H1 (cell line): ENCODE measurements around the gene ACOT6. TPM values are rescaled to one million over a fixed set of nuclear protein-coding genes. Genes with fewer than 3 reads are reported as not detected.
"Not testable (repeated sequence)": the region's sequence is repeated elsewhere in the genome, so short reads cannot be mapped to it uniquely, and the experiment has no call there.

Experiments used
- CTCF ChIA-PET: fragments of 300-600 bp; sonication (Branson Sonifier 250); formaldehyde crosslinking; loops from one replicate; lab custom pipeline; 2021; ENCODE audit not compliant: partially characterized antibody; lab: Charles Lee
- POLR2A ChIA-PET: fragments of 300-600 bp; sonication (Branson Sonifier 250); formaldehyde crosslinking; loops from one replicate; lab custom pipeline; 2021; ENCODE audit warnings: inconsistent platforms; ENCODE audit not compliant: partially characterized antibody; lab: Charles Lee
- DNase-seq, 2 experiments: peaks; one replicate each; pipeline versions ENCODE4 v3.0.0 to v3.0.0-alpha.2; 2010 to 2022; ENCODE audit warnings: low spot score in 2 of 2, low read depth in 1 of 2, mixed read lengths in 1 of 2
- FAIRE-seq: peaks from 2 replicates; lab custom pipeline; 2011; peaks lifted over from hg19 to GRCh38; lab: Jason Lieb, UNC
- H2AFZ ChIP-seq: 2 replicates; pipeline ENCODE4 v1.8.1; 2012; ENCODE audit warnings: low read length, inconsistent platforms
- H2AK5ac ChIP-seq: 2 replicates; pipeline ENCODE4 v1.6.1; 2013; ENCODE audit warnings: low read depth, low read length
- H2BK120ac ChIP-seq: replicated peaks from 2 replicates; pipeline ENCODE3; 2013; ENCODE audit warnings: low read depth, low read length, inconsistent platforms
- H2BK12ac ChIP-seq: 2 replicates; pipeline ENCODE4 v1.6.1; 2013; ENCODE audit warnings: low read depth, low read length
- H2BK15ac ChIP-seq: 2 replicates; pipeline ENCODE4 v1.6.1; 2013; ENCODE audit warnings: low read length
- H2BK20ac ChIP-seq: 2 replicates; pipeline ENCODE4 v1.6.1; 2013; ENCODE audit warnings: low read length
- H2BK5ac ChIP-seq: 2 replicates; pipeline ENCODE4 v1.6.1; 2013; ENCODE audit warnings: low read depth, low read length
- H3K14ac ChIP-seq: 2 replicates; pipeline ENCODE4 v1.6.1; 2013; ENCODE audit warnings: inconsistent platforms; ENCODE audit not compliant: insufficient read length
- H3K18ac ChIP-seq: 2 replicates; pipeline ENCODE4 v1.6.1; 2013; ENCODE audit warnings: low read length; ENCODE audit errors: extremely low read depth
- H3K23ac ChIP-seq: 2 replicates; pipeline ENCODE4 v1.6.1; 2013; ENCODE audit warnings: inconsistent platforms; ENCODE audit not compliant: insufficient read length
- H3K23me2 ChIP-seq: 2 replicates; pipeline ENCODE4 v1.6.1; 2013; ENCODE audit warnings: low read depth, low read length
- H3K27ac ChIP-seq: 2 replicates; pipeline ENCODE4 v1.6.1; 2011; ENCODE audit warnings: low read depth, low read length, inconsistent platforms
- H3K27me3 ChIP-seq, 4 experiments: replicated peaks in 1 of 4; 1 replicate in 1 of 4; 2 replicates in 3 of 4; pipeline versions ENCODE4 v1.6.1 to v1.8.1; 2011 to 2013; ENCODE audit warnings: low read length in 3 of 4, mild to moderate bottlenecking in 3 of 4, inconsistent platforms in 2 of 4, mixed read lengths in 2 of 4, moderate library complexity in 1 of 4; ENCODE audit not compliant: control insufficient read depth in 3 of 4, insufficient read depth in 3 of 4; ENCODE audit errors: extremely low read depth in 1 of 4
- H3K36me3 ChIP-seq, 4 experiments: 2 replicates each; pipeline versions ENCODE4 v1.6.1 to v1.8.1; 2011 to 2013; ENCODE audit warnings: mild to moderate bottlenecking in 4 of 4, low read length in 3 of 4, moderate library complexity in 2 of 4, control low read depth in 1 of 4, inconsistent platforms in 1 of 4; ENCODE audit not compliant: insufficient read depth in 4 of 4, control insufficient read depth in 2 of 4
- H3K4ac ChIP-seq: replicated peaks from 2 replicates; pipeline ENCODE3; 2013; ENCODE audit warnings: low read length, low read depth, mixed read lengths, inconsistent platforms; ENCODE audit not compliant: insufficient read length
- H3K4me1 ChIP-seq, 4 experiments: replicated peaks in 1 of 4; 1 replicate in 1 of 4; 2 replicates in 3 of 4; pipeline versions ENCODE4 v1.6.1 to v1.8.1; 2011 to 2013; ENCODE audit warnings: low read length in 3 of 4, inconsistent platforms in 2 of 4, mixed read lengths in 1 of 4; ENCODE audit not compliant: insufficient read depth in 4 of 4, control insufficient read depth in 3 of 4
- H3K4me2 ChIP-seq, 2 experiments: 2 replicates each; pipeline versions ENCODE4 v1.6.1 to v1.8.1; 2011 to 2013; ENCODE audit warnings: low read depth in 2 of 2, low read length in 2 of 2, control low read depth in 1 of 2, inconsistent platforms in 1 of 2, mild to moderate bottlenecking in 1 of 2; ENCODE audit not compliant: insufficient read depth in 1 of 2
- H3K4me3 ChIP-seq, 4 experiments: fragments of 200-600, 300-600 bp in 1 of 4; sonication (generic), shearing (Covaris generic), sonication (Bioruptor Twin) in 1 of 4; 2 replicates each; pipeline versions ENCODE4 v1.5.1 to v1.8.1; 2011 to 2016; ENCODE audit warnings: low read length in 4 of 4, low read depth in 3 of 4, control low read depth in 2 of 4, inconsistent platforms in 2 of 4, mild to moderate bottlenecking in 2 of 4, mixed read lengths in 1 of 4, moderate library complexity in 1 of 4; ENCODE audit not compliant: insufficient read depth in 2 of 4; ENCODE audit errors: extremely low read depth in 1 of 4
- H3K56ac ChIP-seq: replicated peaks from 2 replicates; pipeline ENCODE3; 2013; ENCODE audit warnings: low read depth, mild to moderate bottlenecking, mixed read lengths, low read length, inconsistent platforms; ENCODE audit not compliant: insufficient read length
- H3K79me1 ChIP-seq: 2 replicates; pipeline ENCODE4 v1.6.1; 2013; ENCODE audit warnings: low read depth, low read length, control low read depth
- H3K79me2 ChIP-seq, 2 experiments: 2 replicates each; pipeline versions ENCODE4 v1.6.1 to v1.8.1; 2012 to 2013; ENCODE audit warnings: low read length in 2 of 2, mild to moderate bottlenecking in 2 of 2, inconsistent platforms in 1 of 2; ENCODE audit not compliant: insufficient read depth in 2 of 2, control insufficient read depth in 1 of 2
- H3K9ac ChIP-seq, 4 experiments: replicated peaks in 1 of 4; 1 replicate in 1 of 4; 2 replicates in 3 of 4; pipeline versions ENCODE4 v1.6.1 to v1.8.1; 2011 to 2013; ENCODE audit warnings: low read depth in 3 of 4, low read length in 3 of 4, control low read depth in 2 of 4, mild to moderate bottlenecking in 2 of 4, moderate library complexity in 2 of 4, inconsistent platforms in 1 of 4; ENCODE audit errors: extremely low read depth in 1 of 4
- H3K9me3 ChIP-seq, 2 experiments: 2 replicates each; pipeline versions ENCODE4 v1.6.1 to v1.8.1; 2012 to 2013; ENCODE audit warnings: mild to moderate bottlenecking in 2 of 2, moderate library complexity in 2 of 2, control low read depth in 1 of 2, inconsistent platforms in 1 of 2, low read depth in 1 of 2, low read length in 1 of 2, mixed read lengths in 1 of 2; ENCODE audit not compliant: insufficient read depth in 2 of 2
- H4K20me1 ChIP-seq, 2 experiments: replicated peaks in 1 of 2; 2 replicates each; pipeline versions ENCODE3 to v1.8.1; 2011 to 2013; ENCODE audit warnings: inconsistent platforms in 2 of 2, low read length in 2 of 2, mild to moderate bottlenecking in 1 of 2; ENCODE audit not compliant: insufficient read depth in 2 of 2, control insufficient read depth in 1 of 2
- H4K5ac ChIP-seq: 2 replicates; pipeline ENCODE4 v1.6.1; 2013; ENCODE audit warnings: low read length, low read depth, mixed read lengths, inconsistent platforms; ENCODE audit not compliant: insufficient read length
- H4K8ac ChIP-seq: 2 replicates; pipeline ENCODE4 v1.8.0; 2013; ENCODE audit warnings: mild to moderate bottlenecking, moderate library complexity, low read length, inconsistent platforms; ENCODE audit not compliant: insufficient read depth; ENCODE audit errors: extremely low read depth
- H4K91ac ChIP-seq: replicated peaks from 2 replicates; pipeline ENCODE3; 2013; ENCODE audit warnings: low read length, mixed read lengths, inconsistent platforms; ENCODE audit not compliant: insufficient read length
- BRCA1 ChIP-seq: IDR thresholded peaks from 2 replicates; pipeline ENCODE4 v1.6.1; 2012; ENCODE audit warnings: low read depth, low read length, improper control_type of control experiment
- CTBP2 ChIP-seq: IDR thresholded peaks from 2 replicates; pipeline ENCODE4 v1.7.0; 2011; ENCODE audit warnings: borderline replicate concordance, mild to moderate bottlenecking, moderate library complexity, mixed read lengths, low read length; ENCODE audit not compliant: insufficient read depth, insufficient read length
- SAP30 ChIP-seq: fragments of 300-600 bp; sonication (generic); IDR thresholded peaks from 2 replicates; pipeline ENCODE4 v1.7.1; 2012; ENCODE audit warnings: low read length, moderate library complexity, mild to moderate bottlenecking, inconsistent platforms; ENCODE audit not compliant: insufficient read depth, insufficient replicate concordance
- SUZ12 ChIP-seq: fragments of 200-600 bp; sonication (generic); IDR thresholded peaks from 2 replicates; pipeline ENCODE4 v1.6.1; 2012; ENCODE audit warnings: mild to moderate bottlenecking, inconsistent platforms, low read length, moderate library complexity, mixed read lengths
- TBP ChIP-seq: IDR thresholded peaks from 2 replicates; pipeline ENCODE4 v1.6.1; 2011; ENCODE audit warnings: low read depth, low read length, improper control_type of control experiment
- WGBS, 2 experiments: shearing (Covaris generic) in 1 of 2; methylation state at CpG; one replicate each; pipeline versions ENCODE4 v1.1.6 to v1.1.7; 2013 to 2015; ENCODE audit warnings: low lambda C conversion rate in 2 of 2, mixed read lengths in 2 of 2, inconsistent platforms in 1 of 2, low coverage in 1 of 2, missing lambda C conversion rate in 1 of 2; ENCODE audit not compliant: insufficient replicate concordance in 2 of 2, insufficient coverage in 1 of 2, insufficient read length in 1 of 2; ENCODE audit errors: extremely low coverage in 1 of 2, missing lambda C conversion rate in 1 of 2; 5-methylcytosine and 5-hydroxymethylcytosine counted together
- polyA plus RNA-seq, 7 experiments: library from polyadenylated mRNA; depleted of rRNA in 3 of 7; stranded (reverse) in 5 of 7; unstranded in 2 of 7; fragments of >200 nt in 5 of 7; fragments of 200-250 nt in 2 of 7; gene quantifications; 1 replicate in 5 of 7; 2 replicates in 1 of 7; 4 replicates in 1 of 7; pipeline versions ENCODE4 v1.2.1 to v1.2.3, GENCODE V29; 2011 to 2013; ENCODE audit warnings: missing spikeins in 2 of 7, mixed read lengths in 2 of 7
- total RNA-seq: library from RNA; stranded (reverse); fragmentation: NEBNext Ultra II Directional; extraction: Animal tissue kit (Norgen Biotek cat#: 25700); gene quantifications from 2 replicates; pipeline ENCODE4 v1.2.1, GENCODE V29; 2021

Gene ACOT6
- total and polyA plus RNA-seq, 2 of the 8 experiments (the other 6 are each of a cell fraction or from before 2014, with no cell fraction given), result not detected

DNA sequence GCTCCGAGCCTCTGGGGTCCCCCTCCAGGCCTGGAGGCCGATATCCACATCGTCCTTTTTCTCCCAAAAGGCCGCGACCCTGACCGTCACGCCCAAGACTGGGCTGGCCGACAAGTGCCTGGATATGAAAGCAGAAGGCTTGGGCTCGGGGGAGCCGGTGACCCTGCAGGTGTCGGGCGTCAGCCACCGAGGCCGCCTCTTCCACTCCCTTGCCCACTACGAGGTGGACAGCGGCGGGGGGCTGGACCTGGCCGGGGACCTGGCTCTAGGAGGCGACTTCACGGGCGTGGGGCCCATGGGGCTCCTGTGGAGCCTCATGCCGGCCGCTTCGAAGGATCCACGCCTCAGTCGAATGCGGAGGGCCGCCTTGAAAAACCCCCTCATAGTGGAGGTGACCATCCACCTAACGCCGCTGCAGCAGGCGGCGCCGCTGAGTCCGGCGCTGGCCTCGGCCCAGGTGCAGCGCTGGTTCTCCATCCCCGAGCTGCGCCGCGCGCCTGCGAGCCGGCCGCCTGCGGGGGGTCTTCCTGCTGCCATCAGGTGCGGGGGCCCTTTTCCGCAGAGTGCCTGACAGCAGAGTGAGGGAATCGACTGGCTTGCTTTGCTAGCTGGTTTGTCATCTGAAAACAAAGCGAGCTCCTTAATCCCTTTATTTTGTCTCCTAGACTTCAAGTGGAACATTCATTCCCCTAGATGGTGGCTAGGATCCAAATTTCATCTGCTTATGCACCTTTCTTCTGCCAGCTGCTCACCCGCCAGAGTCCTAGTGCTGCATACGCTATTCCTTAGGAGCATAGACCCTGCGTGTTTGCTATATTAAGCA lies 21.9 kb downstream of the ACOT6 start (continued):
- TF ChIP-seq SUZ12 (peak; percentile 57), TBP (peak; percentile 40; the same call in 1 of the 2 replicates), BRCA1 (no peak), SAP30 (no peak), CTBP2 (peak; percentile 59)

DNA sequence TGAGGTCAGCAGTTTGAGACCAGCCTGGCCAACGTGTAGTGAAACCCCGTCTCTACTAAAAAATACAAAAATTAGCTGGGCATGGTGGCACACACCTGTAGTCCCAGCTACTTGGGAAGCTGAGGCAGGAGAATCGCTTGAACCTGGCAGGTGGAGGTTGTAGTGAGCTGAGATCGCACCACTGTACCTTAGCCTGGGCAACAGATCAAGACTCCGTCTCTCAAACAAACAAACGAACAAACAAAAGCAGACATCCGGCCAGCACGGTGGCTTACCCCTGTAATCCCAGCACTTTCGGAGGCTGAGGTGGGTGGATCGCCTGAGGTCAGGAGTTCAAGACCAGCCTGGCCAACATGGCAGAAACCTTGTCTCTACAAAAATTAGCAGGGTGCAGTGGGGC lies 24.0 kb downstream of the ACOT6 start:
- DNase-seq, H4K8ac ChIP-seq, POLR2A ChIA-PET, H3K4me1 ChIP-seq, H3K4ac ChIP-seq, H2AFZ ChIP-seq, H2BK12ac ChIP-seq, H3K27ac ChIP-seq, H2BK15ac ChIP-seq, H3K9me3 ChIP-seq, H3K36me3 ChIP-seq, H4K20me1 ChIP-seq, H2BK120ac ChIP-seq, H2BK20ac ChIP-seq, H4K91ac ChIP-seq, H3K9ac ChIP-seq, H3K4me3 ChIP-seq, H3K27me3 ChIP-seq, H3K23me2 ChIP-seq, H2BK5ac ChIP-seq, H2AK5ac ChIP-seq, H3K18ac ChIP-seq, H3K23ac ChIP-seq, H3K4me2 ChIP-seq, H3K79me2 ChIP-seq, H4K5ac ChIP-seq, FAIRE-seq, H3K56ac ChIP-seq, H3K79me1 ChIP-seq, H3K14ac ChIP-seq: not testable (repeated sequence)
- WGBS, 2 experiments, result 92% methylated on average over 10 of the region's 10 CpGs; no CpG with 5 or more reads in 1 of the 2 experiments
- CTCF ChIA-PET, result interaction anchor here (1.2 to 1.9 kb wide), 3 partner anchors 24 to 125 kb away, joined by 4 to 8 read pairs (median 4); partner anchors contain the start of gene ACOT6
